Endothelial cell (in vitro differentiated cells): ENCODE data around the gene ZNF579. TPM values are rescaled to one million over a fixed set of nuclear protein-coding genes. Genes with fewer than 3 reads are reported as not detected.

ENCODE experiments used
- DNase-seq: peaks from one replicate; pipeline ENCODE4 v3.0.0; 2021; ENCODE audit warnings: low spot score
- H3K27ac Mint-ChIP-seq: one replicate; pipeline ENCODE4 v1.8.0; 2021; ENCODE audit warnings: mixed read lengths, inconsistent platforms; ENCODE audit not compliant: unreplicated experiment
- H3K27me3 Mint-ChIP-seq: one replicate; pipeline ENCODE4 v1.8.0; 2021; ENCODE audit warnings: mild to moderate bottlenecking, moderate library complexity, mixed read lengths, inconsistent platforms; ENCODE audit not compliant: unreplicated experiment
- H3K36me3 Mint-ChIP-seq: one replicate; pipeline ENCODE4 v1.8.0; 2021; ENCODE audit warnings: mild to moderate bottlenecking, low read depth, mixed read lengths, inconsistent platforms; ENCODE audit not compliant: unreplicated experiment
- H3K4me1 Mint-ChIP-seq: one replicate; pipeline ENCODE4 v1.8.0; 2021; ENCODE audit warnings: mild to moderate bottlenecking, mixed read lengths, inconsistent platforms; ENCODE audit not compliant: unreplicated experiment
- H3K4me3 Mint-ChIP-seq: one replicate; pipeline ENCODE4 v1.8.0; 2021; ENCODE audit warnings: mild to moderate bottlenecking, mixed read lengths, inconsistent platforms; ENCODE audit not compliant: unreplicated experiment
- H3K9me3 Mint-ChIP-seq: one replicate; pipeline ENCODE4 v1.8.0; 2021; ENCODE audit warnings: mixed read lengths, inconsistent platforms; ENCODE audit not compliant: unreplicated experiment
- CTCF ChIP-seq: fragments of 200-600 bp; sonication (generic); IDR thresholded peaks from one replicate; pipeline ENCODE4 v1.5.0; 2021; ENCODE audit warnings: antibody characterized with exemption; ENCODE audit not compliant: unreplicated experiment
- total RNA-seq: library from RNA; stranded (reverse); fragmentation: NEBNext Ultra II Directional; extraction: Animal tissue kit (Norgen Biotek cat#: 25700); gene quantifications from one replicate; pipeline ENCODE4 v1.2.1, GENCODE V29; 2021; ENCODE audit not compliant: unreplicated experiment

ZNF579 gene
- total RNA-seq, 1 donor from 2014 or later: 36.4 TPM

- peaks cover 22% of the 10 kb centered on the region for H3K36me3 Mint-ChIP-seq
- peak overlapping the region; percentile 76 for H3K27ac Mint-ChIP-seq
Measured at GRCh38 chr19:55581145-55581822, 636 bp upstream of the ZNF579 start.

GRCh38 chr19:55579766-55580621, 654 bp downstream of the ZNF579 start:
- H3K27ac Mint-ChIP-seq: peak overlapping the region; percentile 89
- H3K4me1 Mint-ChIP-seq: peaks cover 24% of the 10 kb centered on the region
- no peak for TF ChIP-seq CTCF
- no peaks in the 10 kb centered on the region for H3K9me3 Mint-ChIP-seq
- H3K4me3 Mint-ChIP-seq: peak overlapping the region; percentile 98
- no peak for DNase-seq
- peaks cover 7% of the 10 kb centered on the region for H3K27me3 Mint-ChIP-seq
- H3K36me3 Mint-ChIP-seq: peaks cover 23% of the 10 kb centered on the region

More at GRCh38 chr19:55581145-55581822, 636 bp upstream of the ZNF579 start:
- peak overlapping the region; percentile 98 for H3K4me3 Mint-ChIP-seq
- H3K4me1 Mint-ChIP-seq: peaks cover 25% of the 10 kb centered on the region
- H3K27me3 Mint-ChIP-seq: peaks cover 13% of the 10 kb centered on the region
- TF ChIP-seq CTCF: no peak
- no peak for DNase-seq
- no peaks in the 10 kb centered on the region for H3K9me3 Mint-ChIP-seq

- Mint-ChIP-seq H3K27ac (peak overlapping the region; percentile 89), H3K9me3 (no peaks in the 10 kb centered on the region), H3K36me3 (peaks cover 23% of the 10 kb centered on the region), H3K27me3 (peaks cover 7% of the 10 kb centered on the region), H3K4me3 (peak overlapping the region; percentile 98), H3K4me1 (peaks cover 24% of the 10 kb centered on the region)
- no peak for DNase-seq
- no peak for TF ChIP-seq CTCF
Measured at GRCh38 chr19:55578761-55579747, 1.6 kb downstream of the ZNF579 start.

- no peaks in the 10 kb centered on the region for H3K9me3 Mint-ChIP-seq
- DNase-seq: no peak
- H3K4me1 Mint-ChIP-seq: peaks cover 24% of the 10 kb centered on the region
- peaks cover 7% of the 10 kb centered on the region for H3K27me3 Mint-ChIP-seq
- no peak overlapping the region for H3K4me3 Mint-ChIP-seq
- H3K36me3 Mint-ChIP-seq: peaks cover 23% of the 10 kb centered on the region
- H3K27ac Mint-ChIP-seq: no peak overlapping the region
- TF ChIP-seq CTCF: no peak
Measured at GRCh38 chr19:55578031-55578760, 2.5 kb downstream of the ZNF579 start.
